HepG2 (cell line): ENCODE data around the gene PRKN. TPM values are rescaled to one million over a fixed set of nuclear protein-coding genes. Genes with fewer than 3 reads are reported as not detected.
A peak's percentile ranks its signal among the peaks of the same experiment; 100 is the strongest.

Experiments
- ATAC-seq: fragments of 200-7000 bp; cut with Tn5 transposase; 3 replicates; pipeline ENCODE4 v1.9.1; 2020; ENCODE audit warnings: mild to moderate bottlenecking, moderate library complexity
- BruUV-seq: library from RNA; stranded (reverse); fragments of 400-500 nt; replicated peaks from 2 replicates; lab custom pipeline; 2021; lab: Mats Ljungman, UMichigan
- CTCF ChIA-PET: fragments of 300-600 bp; formaldehyde crosslinking; extraction: SDS; loops from one replicate; lab custom pipeline; 2021; ENCODE audit warnings: low total read pairs, inconsistent platforms, low intra/inter-chr PET ratio; lab: Yijun Ruan, JAX
- POLR2A ChIA-PET: fragments of 350-600 bp; sonication (Branson Sonifier 250); formaldehyde crosslinking; loops from one replicate; lab custom pipeline; 2020; ENCODE audit warnings: antibody characterized with exemption, inconsistent platforms; lab: Yijun Ruan, JAX
- DNase-seq: peaks from one replicate; pipeline ENCODE4 v3.0.0-alpha.2; 2015; ENCODE audit warnings: low spot score
- FAIRE-seq: peaks from 3 replicates; lab custom pipeline; 2011; peaks lifted over from hg19 to GRCh38; lab: Jason Lieb, UNC
- H2AFZ ChIP-seq: one replicate; pipeline ENCODE4 v1.6.1; 2011; ENCODE audit warnings: low read length, inconsistent platforms
- H3K27ac ChIP-seq: fragments of 300-600 bp; 3 replicates; pipeline ENCODE4 v1.8.0; 2011; ENCODE audit warnings: mixed run types, mild to moderate bottlenecking, mixed read lengths, low read length, inconsistent platforms; ENCODE audit not compliant: insufficient read depth; ENCODE audit errors: extremely low read length
- H3K27me3 ChIP-seq, 2 experiments: fragments of 200-600 bp in 1 of 2; 2 replicates in 1 of 2; 3 replicates in 1 of 2; pipeline versions ENCODE4 v1.6.0 to v1.8.0; 2011; ENCODE audit warnings: low read length in 2 of 2, mild to moderate bottlenecking in 2 of 2, moderate library complexity in 2 of 2, inconsistent platforms in 1 of 2; ENCODE audit not compliant: insufficient read depth in 2 of 2, control insufficient read depth in 1 of 2
- H3K36me3 ChIP-seq, 2 experiments: fragments of 200-600 bp in 1 of 2; replicated peaks in 1 of 2; 2 replicates in 1 of 2; 3 replicates in 1 of 2; pipeline versions ENCODE4 v1.5.1 to v1.8.0; 2011; ENCODE audit warnings: low read length in 2 of 2, inconsistent platforms in 1 of 2; ENCODE audit not compliant: insufficient read depth in 2 of 2, control insufficient read depth in 1 of 2
- H3K4me1 ChIP-seq: 2 replicates; pipeline ENCODE4 v1.5.1; 2012; ENCODE audit warnings: low read length, inconsistent platforms; ENCODE audit not compliant: insufficient read depth
- H3K4me2 ChIP-seq: 2 replicates; pipeline ENCODE4 v1.6.0; 2011; ENCODE audit warnings: low read depth, low read length, inconsistent platforms
- H3K4me3 ChIP-seq, 3 experiments: fragments of 200-600 bp in 1 of 3; sonication (generic), shearing (Covaris generic) in 1 of 3; replicated peaks in 1 of 3; 2 replicates each; pipeline ENCODE4 v1.5.1; 2011 to 2016; ENCODE audit warnings: low read length in 3 of 3, inconsistent platforms in 2 of 3, low read depth in 2 of 3, mild to moderate bottlenecking in 2 of 3, control low read depth in 1 of 3, mixed read lengths in 1 of 3; ENCODE audit not compliant: insufficient read depth in 1 of 3
- H3K79me2 ChIP-seq: one replicate; pipeline ENCODE4 v1.6.1; 2011; ENCODE audit warnings: low read length, inconsistent platforms; ENCODE audit not compliant: insufficient read depth
- H3K9ac ChIP-seq: 2 replicates; pipeline ENCODE4 v1.6.0; 2011; ENCODE audit warnings: mild to moderate bottlenecking, low read depth, low read length, inconsistent platforms; ENCODE audit not compliant: insufficient read depth
- H3K9me3 ChIP-seq: 2 replicates; pipeline ENCODE4 v1.5.1; 2012; ENCODE audit warnings: mild to moderate bottlenecking, low read length
- H4K20me1 ChIP-seq: 2 replicates; pipeline ENCODE4 v1.6.0; 2011; ENCODE audit warnings: inconsistent platforms, mild to moderate bottlenecking, low read length, moderate library complexity; ENCODE audit not compliant: insufficient read depth
- KDM1A ChIP-seq: IDR thresholded peaks from 2 replicates; pipeline ENCODE4 v1.6.1; 2016; ENCODE audit warnings: missing compliant biosample characterization
- MAFF ChIP-seq: IDR thresholded peaks from 2 replicates; pipeline ENCODE4 v1.6.1; 2011; ENCODE audit warnings: low read depth, low read length, improper control_type of control experiment
- MAFK ChIP-seq, 2 experiments: IDR thresholded peaks in 1 of 2; conservative IDR thresholded peaks in 1 of 2; 2 replicates each; pipeline ENCODE4 v1.6.1; 2011; ENCODE audit warnings: improper control_type of control experiment in 2 of 2, low read length in 2 of 2
- in situ Hi-C: cut with HindIII; loops from 2 replicates; pipeline ENCODE4 v1.10.0; 2017; ENCODE audit warnings: low pct_unique_long_range_greater_than_20kb; ENCODE audit not compliant: extremely low pct_ligation_motif_present
- intact Hi-C: fragments of 100-400 bp; cut with micrococcal nuclease; formaldehyde crosslinking; loops from one replicate; pipeline ENCODE4 v1.10.0; 2022; ENCODE audit not compliant: unreplicated experiment
- polyA plus RNA-seq, 8 experiments: library from polyadenylated mRNA; depleted of rRNA in 3 of 8; stranded (reverse) in 7 of 8; unstranded in 1 of 8; fragments of >200 nt; fragmentation: Illumina TruSeq in 4 of 8; extraction: Trizol in 4 of 8; gene quantifications; 2 replicates each; pipeline versions ENCODE4 v1.2.1 to v1.2.3, GENCODE V29; 2011 to 2016; ENCODE audit warnings: low read depth in 4 of 8, missing spikeins in 1 of 8, mixed read lengths in 1 of 8; ENCODE audit not compliant: insufficient read depth in 1 of 8
- total RNA-seq, 5 experiments: library from RNA; depleted of rRNA; stranded (reverse); fragments of >200 nt; fragmentation: Illumina TruSeq; extraction: Trizol; gene quantifications; 2 replicates each; pipeline ENCODE4 v1.2.3, GENCODE V29; 2016; ENCODE audit warnings: low read depth in 1 of 5
- TF ChIP-seq, protein P1 (sequence below), 2 experiments: fragments of 450-650 bp in 1 of 2; sonication (generic) in 1 of 2; formaldehyde crosslinking in 1 of 2; IDR thresholded peaks; 2 replicates each; pipeline versions ENCODE4 v1.6.1 to v1.8.0; 2016 to 2022; ENCODE audit warnings: antibody characterized with exemption in 1 of 2, mild to moderate bottlenecking in 1 of 2, missing genetic modification reagents in 1 of 2

PRKN gene
- total and polyA plus RNA-seq, 2 of the 13 experiments (the other 11 are each of a cell fraction or from before 2014, with no cell fraction given), result 0.31 to 0.44 TPM

DNA sequence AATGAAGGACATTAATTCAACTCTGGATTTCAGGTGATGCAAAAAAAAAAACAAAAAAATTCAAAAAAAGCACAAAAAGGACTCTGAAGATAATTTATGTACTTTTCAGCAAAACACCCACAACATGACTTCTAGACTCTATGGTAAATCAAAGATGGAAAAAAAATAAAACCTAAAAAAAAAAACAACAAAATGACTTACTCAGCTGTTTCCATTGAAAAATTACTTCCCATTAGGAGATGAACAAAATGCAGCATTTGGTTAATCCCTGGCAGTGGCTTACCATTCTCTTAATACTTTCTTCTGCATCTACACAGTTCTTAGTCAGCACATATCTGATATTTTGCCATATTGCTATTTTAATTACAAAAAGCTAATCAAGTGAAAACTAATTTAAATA lies 572.6 kb downstream of the PRKN start:
- Histone ChIP-seq H3K27ac (no peak overlapping the region), H3K4me3 (no peak overlapping the region), H3K27me3 (no peaks in the 10 kb centered on the region), H3K79me2 (no peaks in the 10 kb centered on the region), H3K4me1 (no peaks in the 10 kb centered on the region), H3K9ac (no peak overlapping the region), H3K9me3 (peaks cover 6% of the 10 kb centered on the region; the same call in 1 of the 2 replicates), H2AFZ (no peak overlapping the region), H3K36me3 (no peaks in the 10 kb centered on the region), H3K4me2 (no peak overlapping the region), H4K20me1 (no peaks in the 10 kb centered on the region)
- ChIA-PET POLR2A (no interaction called here), CTCF (no interaction called here)
- intact Hi-C loops, result no loop called here
- DNase-seq (no peak), FAIRE-seq (no peak), ATAC-seq (no peak)
- in situ Hi-C loops, result no loop called here
- BruUV-seq, result no TSS peak
- TF ChIP-seq MAFF (peak; percentile 56; the same call in 1 of the 2 replicates), KDM1A (CRISPR knock-in tag) (no peak), MAFK (conservative IDR thresholded peaks at IDR 0.05 in 1 of 2, IDR thresholded peaks at IDR 0.05 in 1 of 2; ENCODE audit: low read length in 2 of 2) (peak; percentile 51 to 69)
- TF ChIP-seq, protein P1, sequence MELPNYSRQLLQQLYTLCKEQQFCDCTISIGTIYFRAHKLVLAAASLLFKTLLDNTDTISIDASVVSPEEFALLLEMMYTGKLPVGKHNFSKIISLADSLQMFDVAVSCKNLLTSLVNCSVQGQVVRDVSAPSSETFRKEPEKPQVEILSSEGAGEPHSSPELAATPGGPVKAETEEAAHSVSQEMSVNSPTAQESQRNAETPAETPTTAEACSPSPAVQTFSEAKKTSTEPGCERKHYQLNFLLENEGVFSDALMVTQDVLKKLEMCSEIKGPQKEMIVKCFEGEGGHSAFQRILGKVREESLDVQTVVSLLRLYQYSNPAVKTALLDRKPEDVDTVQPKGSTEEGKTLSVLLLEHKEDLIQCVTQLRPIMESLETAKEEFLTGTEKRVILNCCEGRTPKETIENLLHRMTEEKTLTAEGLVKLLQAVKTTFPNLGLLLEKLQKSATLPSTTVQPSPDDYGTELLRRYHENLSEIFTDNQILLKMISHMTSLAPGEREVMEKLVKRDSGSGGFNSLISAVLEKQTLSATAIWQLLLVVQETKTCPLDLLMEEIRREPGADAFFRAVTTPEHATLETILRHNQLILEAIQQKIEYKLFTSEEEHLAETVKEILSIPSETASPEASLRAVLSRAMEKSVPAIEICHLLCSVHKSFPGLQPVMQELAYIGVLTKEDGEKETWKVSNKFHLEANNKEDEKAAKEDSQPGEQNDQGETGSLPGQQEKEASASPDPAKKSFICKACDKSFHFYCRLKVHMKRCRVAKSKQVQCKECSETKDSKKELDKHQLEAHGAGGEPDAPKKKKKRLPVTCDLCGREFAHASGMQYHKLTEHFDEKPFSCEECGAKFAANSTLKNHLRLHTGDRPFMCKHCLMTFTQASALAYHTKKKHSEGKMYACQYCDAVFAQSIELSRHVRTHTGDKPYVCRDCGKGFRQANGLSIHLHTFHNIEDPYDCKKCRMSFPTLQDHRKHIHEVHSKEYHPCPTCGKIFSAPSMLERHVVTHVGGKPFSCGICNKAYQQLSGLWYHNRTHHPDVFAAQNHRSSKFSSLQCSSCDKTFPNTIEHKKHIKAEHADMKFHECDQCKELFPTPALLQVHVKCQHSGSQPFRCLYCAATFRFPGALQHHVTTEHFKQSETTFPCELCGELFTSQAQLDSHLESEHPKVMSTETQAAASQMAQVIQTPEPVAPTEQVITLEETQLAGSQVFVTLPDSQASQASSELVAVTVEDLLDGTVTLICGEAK (IDR thresholded peaks at IDR 0.05), result no peak
- TF ChIP-seq, protein P1 (CRISPR knock-in tag; IDR thresholded peaks at IDR 0.05), result no peak
